HG03442 (cell line): Measurements from ENCODE around the gene FUCA1.
"Not testable (repeated sequence)": the region's sequence is repeated elsewhere in the genome, so short reads cannot be mapped to it uniquely, and the experiment has no call there.

Source experiments
- ATAC-seq: cut with Tn5 transposase; IDR thresholded peaks from one replicate; pipeline ENCODE4 v1.9.1; 2021; ENCODE audit warnings: mild to moderate bottlenecking, moderate library complexity; ENCODE audit not compliant: unreplicated experiment

FUCA1 gene

GRCh38 chr1:23896491-23896890 lies 28.4 kb upstream of the FUCA1 start:
- no peak for ATAC-seq

- ATAC-seq, result no peak
Observed at GRCh38 chr1:23895993-23896392, 27.9 kb upstream of the FUCA1 start.

- no peak for ATAC-seq
Observed at GRCh38 chr1:23895082-23895481, 27.0 kb upstream of the FUCA1 start.

GRCh38 chr1:23889074-23889473 lies 21.0 kb upstream of the FUCA1 start:
- no peak for ATAC-seq

GRCh38 chr1:23885222-23885621 lies 17.1 kb upstream of the FUCA1 start:
- no peak for ATAC-seq

- no peak for ATAC-seq
Observed at GRCh38 chr1:23882746-23883145, 14.7 kb upstream of the FUCA1 start.

- no peak for ATAC-seq
Observed at GRCh38 chr1:23879809-23880208, 11.7 kb upstream of the FUCA1 start.

GRCh38 chr1:23878668-23879067 lies 10.6 kb upstream of the FUCA1 start:
- no peak for ATAC-seq

GRCh38 chr1:23875382-23875781 lies 7.3 kb upstream of the FUCA1 start:
- ATAC-seq, result no peak

GRCh38 chr1:23872421-23872820 lies 4.3 kb upstream of the FUCA1 start:
- no peak for ATAC-seq

- ATAC-seq, result no peak
Observed at GRCh38 chr1:23869051-23869450, 961 bp upstream of the FUCA1 start.

GRCh38 chr1:23868557-23869016 lies 497 bp upstream of the FUCA1 start:
- no peak for ATAC-seq

GRCh38 chr1:23867542-23867894 lies 572 bp downstream of the FUCA1 start:
- no peak for ATAC-seq

GRCh38 chr1:23865543-23865930 lies 2.6 kb downstream of the FUCA1 start:
- peak; percentile 32 for ATAC-seq

- ATAC-seq, result no peak
Observed at GRCh38 chr1:23864801-23865542, 3.1 kb downstream of the FUCA1 start.

- no peak for ATAC-seq
Observed at GRCh38 chr1:23862640-23863039, 5.5 kb downstream of the FUCA1 start.

- ATAC-seq, result no peak
Observed at GRCh38 chr1:23854568-23854967, 13.5 kb downstream of the FUCA1 start.

- ATAC-seq, result not testable (repeated sequence)
Observed at GRCh38 chr1:23853124-23853523, 15.0 kb downstream of the FUCA1 start.

GRCh38 chr1:23851406-23851805 lies 16.7 kb downstream of the FUCA1 start:
- ATAC-seq, result not testable (repeated sequence)

- ATAC-seq, result no peak
Observed at GRCh38 chr1:23848673-23849616, 19.1 kb downstream of the FUCA1 start.

- not testable (repeated sequence) for ATAC-seq
Observed at GRCh38 chr1:23847482-23848095, 20.5 kb downstream of the FUCA1 start.

GRCh38 chr1:23845163-23845562 lies 22.9 kb downstream of the FUCA1 start:
- ATAC-seq, result no peak
